Left ventricle myocardium inferior (tissue), 1 donor: ENCODE measurements around the gene EIF4E2. TPM values are rescaled to one million over a fixed set of nuclear protein-coding genes. Genes with fewer than 3 reads are reported as not detected.

Source experiments
- DNase-seq: peaks from one replicate; pipeline ENCODE4 v3.0.0-alpha.2; 2020
- H3K27ac ChIP-seq: fragments of 200-600 bp; replicated peaks from 2 replicates; pipeline ENCODE4 v1.8.0; 2021
- H3K27me3 ChIP-seq: fragments of 200-600 bp; 2 replicates; pipeline ENCODE4 v1.8.0; 2021; ENCODE audit warnings: low read depth
- H3K36me3 ChIP-seq: fragments of 200-600 bp; 2 replicates; pipeline ENCODE4 v1.8.0; 2021
- H3K4me1 ChIP-seq: fragments of 200-600 bp; 2 replicates; pipeline ENCODE4 v1.8.0; 2021
- H3K4me3 ChIP-seq: fragments of 200-600 bp; 2 replicates; pipeline ENCODE4 v1.8.0; 2021; ENCODE audit warnings: mild to moderate bottlenecking, moderate library complexity
- H3K9me3 ChIP-seq: fragments of 200-600 bp; replicated peaks from 2 replicates; pipeline ENCODE4 v1.8.0; 2021
- intact Hi-C: fragments of 100-400 bp; cut with micrococcal nuclease; formaldehyde crosslinking; loops from one replicate; pipeline ENCODE4 v1.11.0; 2022
- total RNA-seq: library from RNA; stranded (reverse); fragmentation: NEBNext Ultra II Directional; extraction: Animal tissue kit (Norgen Biotek cat#: 25700); gene quantifications from one replicate; pipeline ENCODE4 v1.2.1, GENCODE V29; 2021
- TF ChIP-seq, protein P1 (sequence below): fragments of 200-600 bp; IDR thresholded peaks from 2 replicates; pipeline ENCODE4 v1.8.0; 2021; ENCODE audit warnings: antibody characterized with exemption, mild to moderate bottlenecking, borderline replicate concordance
- donor health status: DM: no; HTN: yes; CAD: no; lungs with severe emphysema.

The EIF4E2 gene
- total RNA-seq, 1 donor from 2014 or later, result 44.2 TPM

DNA sequence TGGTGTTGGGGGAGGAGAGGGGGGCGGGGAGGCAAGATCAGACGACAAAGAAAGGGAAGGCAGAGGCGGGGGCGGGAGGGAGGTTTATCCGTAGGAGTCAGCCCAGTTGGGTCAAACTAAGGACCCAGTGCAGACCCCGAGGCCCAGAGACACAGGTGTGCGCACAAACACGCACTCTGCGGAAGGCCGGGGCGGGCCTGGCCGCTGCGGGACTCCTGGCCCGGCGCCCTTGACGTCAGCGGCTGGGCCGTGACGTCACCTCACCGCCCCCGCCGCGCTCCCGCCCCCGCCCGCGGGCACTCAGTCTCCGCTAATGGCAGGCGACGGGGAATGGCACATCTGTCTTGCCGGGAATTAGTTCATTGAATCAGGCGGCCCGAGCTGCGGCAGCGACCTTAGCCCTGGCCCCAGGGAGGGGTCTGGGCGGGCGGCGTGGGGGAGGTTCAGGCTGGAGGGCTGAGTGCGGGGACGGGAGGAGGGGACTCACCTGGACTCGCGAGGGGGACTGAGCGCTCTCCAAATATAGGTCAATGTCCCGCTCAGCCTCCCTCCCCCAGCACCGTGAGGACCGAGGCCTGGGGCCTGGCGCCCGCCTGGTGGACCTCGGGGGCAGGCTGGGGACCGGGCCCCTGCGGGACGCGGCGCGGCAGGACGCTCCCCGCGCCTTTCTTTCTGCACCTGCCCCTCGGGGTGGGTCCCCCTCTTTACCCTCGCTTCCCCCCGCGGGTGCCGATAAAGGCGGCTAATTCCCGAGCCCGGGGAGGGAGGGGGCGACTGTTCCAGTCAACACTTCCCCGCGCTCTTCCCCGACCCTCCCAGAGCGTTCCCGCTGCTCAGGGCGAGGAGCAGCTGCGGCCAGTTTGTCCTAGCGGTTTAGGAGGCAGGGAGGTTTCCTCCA lies 47.3 kb upstream of the EIF4E2 start:
- TF ChIP-seq, protein P1, sequence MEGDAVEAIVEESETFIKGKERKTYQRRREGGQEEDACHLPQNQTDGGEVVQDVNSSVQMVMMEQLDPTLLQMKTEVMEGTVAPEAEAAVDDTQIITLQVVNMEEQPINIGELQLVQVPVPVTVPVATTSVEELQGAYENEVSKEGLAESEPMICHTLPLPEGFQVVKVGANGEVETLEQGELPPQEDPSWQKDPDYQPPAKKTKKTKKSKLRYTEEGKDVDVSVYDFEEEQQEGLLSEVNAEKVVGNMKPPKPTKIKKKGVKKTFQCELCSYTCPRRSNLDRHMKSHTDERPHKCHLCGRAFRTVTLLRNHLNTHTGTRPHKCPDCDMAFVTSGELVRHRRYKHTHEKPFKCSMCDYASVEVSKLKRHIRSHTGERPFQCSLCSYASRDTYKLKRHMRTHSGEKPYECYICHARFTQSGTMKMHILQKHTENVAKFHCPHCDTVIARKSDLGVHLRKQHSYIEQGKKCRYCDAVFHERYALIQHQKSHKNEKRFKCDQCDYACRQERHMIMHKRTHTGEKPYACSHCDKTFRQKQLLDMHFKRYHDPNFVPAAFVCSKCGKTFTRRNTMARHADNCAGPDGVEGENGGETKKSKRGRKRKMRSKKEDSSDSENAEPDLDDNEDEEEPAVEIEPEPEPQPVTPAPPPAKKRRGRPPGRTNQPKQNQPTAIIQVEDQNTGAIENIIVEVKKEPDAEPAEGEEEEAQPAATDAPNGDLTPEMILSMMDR, result no peak
- H3K27ac ChIP-seq, result no peak overlapping the region
- peak overlapping the region; percentile 67 for H3K4me3 ChIP-seq
- H3K4me1 ChIP-seq, result peaks cover 23% of the 10 kb centered on the region
- no peaks in the 10 kb centered on the region for H3K9me3 ChIP-seq
- no peak for DNase-seq
- intact Hi-C loops, result no loop called here
- H3K36me3 ChIP-seq, result no peaks in the 10 kb centered on the region
- H3K27me3 ChIP-seq, result peaks cover 60% of the 10 kb centered on the region

DNA sequence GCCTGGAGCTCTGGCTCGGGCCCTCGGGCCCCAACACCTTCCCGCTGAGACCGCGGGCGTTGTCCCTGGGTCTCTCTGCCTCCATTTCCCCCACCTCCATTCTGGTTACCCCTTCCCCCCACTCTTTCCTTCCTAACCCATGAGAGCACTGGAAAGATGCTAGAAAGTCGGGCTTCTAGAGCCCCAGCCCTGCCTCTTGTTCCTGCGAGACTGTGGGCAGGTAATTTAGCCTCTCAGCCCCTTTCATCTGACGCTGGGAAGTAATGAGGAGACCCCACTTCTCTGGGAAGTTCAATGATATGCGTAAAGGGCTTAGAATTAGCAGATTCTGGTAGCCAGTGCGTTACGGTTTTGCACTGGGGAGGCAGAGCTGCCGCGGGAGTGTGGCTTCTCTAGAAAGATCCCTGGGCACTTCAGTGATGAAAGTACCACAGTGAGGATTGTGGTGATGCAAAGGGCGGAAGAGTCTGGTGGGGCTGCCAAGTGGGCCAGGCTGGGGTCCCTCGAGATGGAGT lies 46.6 kb upstream of the EIF4E2 start:
- H3K4me3 ChIP-seq, result peak overlapping the region; percentile 67
- DNase-seq, result no peak
- H3K27ac ChIP-seq, result no peak overlapping the region
- no peaks in the 10 kb centered on the region for H3K36me3 ChIP-seq
- TF ChIP-seq, protein P1, result no peak
- no peaks in the 10 kb centered on the region for H3K9me3 ChIP-seq
- peaks cover 23% of the 10 kb centered on the region for H3K4me1 ChIP-seq
- peaks cover 67% of the 10 kb centered on the region for H3K27me3 ChIP-seq
- intact Hi-C loops, result no loop called here

GRCh38 chr2:232504438-232504837 lies 46.1 kb upstream of the EIF4E2 start:
- Histone ChIP-seq H3K9me3 (no peaks in the 10 kb centered on the region), H3K4me3 (no peak overlapping the region), H3K36me3 (no peaks in the 10 kb centered on the region), H3K4me1 (peaks cover 23% of the 10 kb centered on the region), H3K27ac (no peak overlapping the region), H3K27me3 (peaks cover 69% of the 10 kb centered on the region)
- TF ChIP-seq, protein P1, result no peak
- DNase-seq, result no peak
- intact Hi-C loops, result no loop called here

DNA sequence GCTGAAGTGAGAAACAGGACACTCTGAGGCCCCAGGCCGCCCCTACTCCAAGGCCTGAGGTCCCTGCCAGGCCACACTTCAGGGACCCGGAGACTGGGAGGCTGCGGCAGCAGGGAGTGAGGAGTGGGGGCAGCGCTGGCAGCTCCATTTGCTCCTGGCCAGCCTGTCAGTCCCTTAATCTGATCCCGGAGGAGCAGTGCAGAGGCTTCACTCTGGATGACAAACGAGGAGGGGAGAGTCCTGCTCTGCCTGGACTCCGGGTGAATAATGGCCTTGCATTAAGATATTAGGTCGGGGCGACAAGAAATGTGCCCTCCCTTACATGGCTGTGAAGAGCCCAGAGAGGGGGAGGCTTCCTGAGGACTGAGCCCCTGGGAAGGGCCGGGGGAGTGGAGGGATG lies 44.6 kb upstream of the EIF4E2 start:
- TF ChIP-seq, protein P1, result no peak
- H3K36me3 ChIP-seq, result no peaks in the 10 kb centered on the region
- intact Hi-C loops, result no loop called here
- H3K27ac ChIP-seq, result no peak overlapping the region
- H3K4me3 ChIP-seq, result no peak overlapping the region
- H3K9me3 ChIP-seq, result no peaks in the 10 kb centered on the region
- peaks cover 64% of the 10 kb centered on the region for H3K27me3 ChIP-seq
- peaks cover 23% of the 10 kb centered on the region for H3K4me1 ChIP-seq
- DNase-seq, result no peak

GRCh38 chr2:232506709-232507108 lies 43.8 kb upstream of the EIF4E2 start:
- Histone ChIP-seq H3K36me3 (no peaks in the 10 kb centered on the region), H3K4me1 (peaks cover 23% of the 10 kb centered on the region), H3K27me3 (peaks cover 64% of the 10 kb centered on the region), H3K9me3 (no peaks in the 10 kb centered on the region), H3K27ac (no peak overlapping the region), H3K4me3 (no peak overlapping the region)
- TF ChIP-seq, protein P1, result no peak
- no peak for DNase-seq
- intact Hi-C loops, result no loop called here
